GM06990 (cell line): ENCODE measurements around the gene SEZ6.

Experiments
- DNase-seq: peaks from one replicate; pipeline ENCODE4 v3.0.0-alpha.2; 2011; ENCODE audit not compliant: insufficient read length; ENCODE audit errors: extremely low read depth
- H3K27me3 ChIP-seq: replicated peaks from 2 replicates; pipeline ENCODE4 v1.6.0; 2011; ENCODE audit warnings: low read length; ENCODE audit not compliant: control insufficient read depth, insufficient read depth
- H3K36me3 ChIP-seq: 2 replicates; pipeline ENCODE4 v1.5.1; 2011; ENCODE audit warnings: low read length; ENCODE audit not compliant: control insufficient read depth, insufficient read depth
- H3K4me3 ChIP-seq: replicated peaks from 2 replicates; pipeline ENCODE4 v1.5.1; 2011; ENCODE audit warnings: low read depth, mild to moderate bottlenecking, control low read depth, low read length
- CTCF ChIP-seq: IDR thresholded peaks from 2 replicates; pipeline ENCODE4 v1.5.1; 2011; ENCODE audit warnings: low read length, control low read depth, mild to moderate bottlenecking, inconsistent platforms; ENCODE audit not compliant: insufficient read depth, poor library complexity, severe bottlenecking

SEZ6 gene

GRCh38 chr17:28906276-28906675 lies 99.6 kb downstream of the SEZ6 start:
- peaks cover 31% of the 10 kb centered on the region for H3K36me3 ChIP-seq
- no peak for TF ChIP-seq CTCF
- no peaks in the 10 kb centered on the region for H3K27me3 ChIP-seq
- DNase-seq = no peak
- H3K4me3 ChIP-seq = no peak overlapping the region
